KOPT-K1 (cell line): Measurements from ENCODE around the gene SEC14L1.
"Not testable (repeated sequence)": the region's sequence is repeated elsewhere in the genome, so short reads cannot be mapped to it uniquely, and the experiment has no call there.

Source experiments
- H3K27ac ChIP-seq: fragments of 200-600 bp; sonication (generic); 2 replicates; pipeline ENCODE4 v1.5.1; 2016; ENCODE audit warnings: antibody characterized with exemption, mild to moderate bottlenecking, low read depth, low read length; ENCODE audit not compliant: poor library complexity, severe bottlenecking
- H3K36me3 ChIP-seq: fragments of 200-600 bp; sonication (generic); 2 replicates; pipeline ENCODE4 v1.5.1; 2017; ENCODE audit warnings: antibody characterized with exemption, mild to moderate bottlenecking, low read length, moderate library complexity; ENCODE audit not compliant: insufficient read depth
- H3K9me3 ChIP-seq: fragments of 200-600 bp; sonication (generic); 2 replicates; pipeline ENCODE4 v1.5.1; 2017; ENCODE audit warnings: antibody characterized with exemption, low read length, mild to moderate bottlenecking; ENCODE audit not compliant: insufficient read depth, poor library complexity, severe bottlenecking

The SEC14L1 gene

DNA sequence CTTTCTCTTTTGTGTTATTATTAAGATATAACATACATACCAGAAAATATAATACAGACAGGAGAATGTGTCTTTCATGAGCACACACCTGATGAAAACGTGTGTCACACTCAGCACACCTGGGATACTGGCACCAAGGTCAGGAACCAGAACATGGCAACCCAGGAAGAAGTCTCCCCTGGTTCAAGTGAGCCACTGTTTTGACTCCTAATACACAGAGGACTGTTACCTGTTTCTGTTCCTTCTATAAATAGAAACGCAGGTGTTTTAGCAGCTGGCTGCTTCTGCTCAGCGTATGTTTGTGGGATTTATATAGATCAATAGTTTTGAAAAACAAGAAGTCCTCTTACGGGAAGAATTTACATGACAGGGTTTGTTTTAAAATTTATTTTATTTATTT, 3.5 kb downstream of the SEC14L1 start:
- Histone ChIP-seq H3K36me3 (peaks cover 56% of the 10 kb centered on the region), H3K9me3 (no peaks in the 10 kb centered on the region), H3K27ac (no peak overlapping the region)

DNA sequence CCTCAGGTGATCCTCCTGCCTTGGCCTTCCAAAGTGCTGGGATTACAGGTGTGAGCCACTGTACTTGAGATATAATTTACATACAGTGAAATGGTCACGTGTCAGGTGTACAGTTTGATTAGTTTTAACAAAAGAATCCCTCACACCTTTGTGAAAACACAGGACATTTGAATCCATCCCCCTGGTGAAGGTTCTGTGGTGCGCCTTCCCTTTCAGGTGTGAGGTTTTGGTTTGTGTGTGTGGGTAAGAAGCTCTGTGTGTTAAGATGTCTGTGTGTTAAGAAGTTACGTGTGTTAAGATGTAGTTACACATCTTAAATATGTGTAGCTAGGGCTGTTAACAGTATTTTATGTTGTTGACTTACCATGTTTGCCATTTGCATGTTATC, 4.4 kb downstream of the SEC14L1 start:
- H3K27ac ChIP-seq, result no peak overlapping the region
- H3K9me3 ChIP-seq, result no peaks in the 10 kb centered on the region
- peaks cover 62% of the 10 kb centered on the region for H3K36me3 ChIP-seq

DNA sequence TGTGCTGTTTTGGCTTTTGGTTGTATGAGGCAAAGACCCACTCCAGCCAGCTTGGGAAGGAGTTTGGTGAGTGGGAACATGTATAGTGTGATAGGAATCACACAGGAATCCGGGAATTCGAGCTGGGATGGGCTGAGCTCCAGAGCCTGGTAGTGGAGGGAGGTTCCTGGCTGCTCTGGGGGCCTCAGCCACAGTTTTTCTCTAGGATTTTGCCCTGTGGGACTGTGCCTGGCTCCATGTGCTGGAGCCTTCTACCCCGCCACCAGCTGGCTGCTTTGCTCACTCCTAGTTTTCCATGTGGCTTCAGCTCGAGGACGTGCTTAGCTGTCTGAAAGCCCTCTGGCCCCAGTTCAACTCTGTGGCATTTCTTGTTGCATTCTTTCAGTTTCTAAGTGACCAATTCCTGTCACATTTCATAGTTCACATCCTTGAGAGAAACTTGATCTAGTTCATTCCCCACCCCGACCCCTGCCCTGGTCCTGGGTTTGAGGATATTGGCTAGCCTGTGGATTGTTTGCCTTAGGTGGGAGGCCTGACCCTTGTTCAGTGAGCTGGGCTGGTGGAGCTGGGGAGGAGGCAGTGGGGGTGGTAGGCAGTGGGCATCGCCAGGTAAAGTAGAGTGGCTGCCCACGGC, 5.0 kb downstream of the SEC14L1 start:
- Histone ChIP-seq H3K9me3 (no peaks in the 10 kb centered on the region), H3K36me3 (peaks cover 68% of the 10 kb centered on the region), H3K27ac (no peak overlapping the region)

DNA sequence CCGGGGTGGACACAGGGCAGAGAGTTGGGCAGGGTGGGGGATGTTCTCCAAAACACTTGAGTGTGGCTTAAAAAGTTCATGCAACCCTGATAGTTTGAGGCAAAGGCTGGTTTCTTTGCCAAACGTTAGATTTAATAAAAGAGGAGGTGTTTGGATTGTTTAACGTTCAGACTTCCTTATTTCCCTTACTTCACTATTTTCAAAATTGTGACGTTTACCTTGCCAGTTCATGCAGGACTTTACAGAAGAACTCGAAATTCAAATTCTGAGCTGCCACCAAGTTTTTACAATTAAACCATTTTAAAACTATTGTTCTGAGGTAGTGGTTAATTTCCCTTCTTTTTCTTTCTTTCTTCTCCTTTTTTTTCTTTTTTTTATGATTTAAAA, 5.5 kb downstream of the SEC14L1 start:
- H3K27ac ChIP-seq, result no peak overlapping the region

DNA sequence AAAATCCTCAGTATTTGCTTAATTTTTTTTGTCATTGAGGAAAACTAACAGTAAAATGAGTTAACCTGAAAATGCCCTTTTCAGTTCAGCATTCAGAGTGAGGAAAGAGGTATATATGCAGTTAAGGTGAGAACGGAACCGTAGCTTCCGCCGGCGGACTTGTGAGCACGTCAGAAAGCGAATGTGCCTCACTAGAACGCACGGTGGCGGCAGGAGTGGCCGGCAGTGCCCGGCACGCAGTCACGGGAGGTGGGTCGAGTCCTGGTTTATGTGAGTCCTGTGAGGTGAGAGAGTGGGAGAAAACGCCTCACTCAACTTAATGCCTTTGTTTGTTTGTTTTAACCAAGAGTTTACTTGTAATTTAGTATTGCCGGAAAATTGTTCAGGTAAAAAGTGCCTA, 6.1 kb downstream of the SEC14L1 start:
- Histone ChIP-seq H3K36me3 (peaks cover 74% of the 10 kb centered on the region), H3K27ac (no peak overlapping the region), H3K9me3 (no peaks in the 10 kb centered on the region)

More for the DNA sequence above, 5.5 kb downstream of the SEC14L1 start:
- H3K36me3 ChIP-seq, result peaks cover 73% of the 10 kb centered on the region
- no peaks in the 10 kb centered on the region for H3K9me3 ChIP-seq

DNA sequence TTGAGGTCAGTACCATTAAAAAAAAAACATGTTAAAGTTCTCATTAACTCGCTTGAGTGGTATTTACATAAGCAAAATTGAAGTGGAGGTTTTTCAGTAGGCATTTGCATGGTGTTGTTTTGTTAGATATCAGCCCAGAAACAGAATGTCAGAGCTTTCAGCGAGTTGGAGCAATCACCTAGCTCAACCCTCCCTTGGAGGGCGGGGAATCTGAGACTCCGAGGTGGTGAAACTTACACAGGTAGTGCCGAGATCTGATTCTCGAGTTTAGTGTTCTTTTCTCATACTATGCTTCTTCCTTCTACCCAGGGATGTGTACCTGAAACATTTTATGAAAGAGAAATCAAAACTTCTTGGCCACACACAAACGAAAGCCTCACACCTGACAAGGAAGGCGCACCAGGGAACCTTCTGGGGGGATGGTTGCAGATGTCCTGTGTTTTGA, 6.6 kb downstream of the SEC14L1 start:
- peaks cover 74% of the 10 kb centered on the region for H3K36me3 ChIP-seq

DNA sequence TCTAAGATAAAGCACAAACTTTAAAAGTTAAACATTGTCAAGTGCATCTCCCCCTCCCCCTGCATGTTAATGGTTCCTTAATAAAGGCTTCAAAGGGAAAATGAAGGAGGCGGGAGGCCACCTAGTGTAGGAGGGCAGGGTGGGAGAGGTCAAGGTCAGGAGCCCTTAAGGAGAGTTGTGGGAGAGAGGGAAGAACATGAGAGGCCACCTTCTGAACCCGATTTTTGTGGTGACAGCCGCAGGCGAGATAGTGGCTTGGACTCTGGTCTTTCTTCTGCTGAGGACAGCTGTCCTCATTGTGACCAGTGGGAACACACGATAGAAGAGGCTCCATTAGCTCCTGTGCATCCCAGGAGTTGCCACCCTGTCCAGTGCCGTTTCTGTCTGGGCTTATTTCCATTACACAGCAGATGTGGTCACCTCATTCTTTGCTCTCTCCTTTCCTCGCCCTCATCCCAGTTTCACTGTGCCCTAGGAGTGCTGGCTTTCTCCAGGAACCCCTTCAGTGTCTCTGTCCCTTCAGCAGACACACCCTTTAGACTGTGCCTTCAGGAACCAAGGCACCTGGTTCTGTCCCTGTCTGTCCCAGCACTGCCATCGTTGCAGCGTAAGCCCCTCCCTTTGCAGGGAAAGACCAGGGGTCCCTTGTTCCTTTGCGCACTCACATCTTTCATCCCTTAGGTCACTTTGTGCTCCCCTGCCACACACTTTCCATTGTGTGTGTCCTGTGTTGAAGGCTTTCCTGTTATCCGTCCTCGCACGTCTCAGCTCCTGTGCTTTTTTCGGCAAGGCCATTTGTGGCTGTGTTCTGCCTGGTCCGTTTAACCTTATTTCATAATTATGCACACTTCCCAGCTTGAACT, 7.5 kb downstream of the SEC14L1 start:
- Histone ChIP-seq H3K9me3 (no peaks in the 10 kb centered on the region), H3K36me3 (peaks cover 71% of the 10 kb centered on the region), H3K27ac (no peak overlapping the region)

More for the DNA sequence above, 6.6 kb downstream of the SEC14L1 start:
- Histone ChIP-seq H3K9me3 (no peaks in the 10 kb centered on the region), H3K27ac (no peak overlapping the region)

DNA sequence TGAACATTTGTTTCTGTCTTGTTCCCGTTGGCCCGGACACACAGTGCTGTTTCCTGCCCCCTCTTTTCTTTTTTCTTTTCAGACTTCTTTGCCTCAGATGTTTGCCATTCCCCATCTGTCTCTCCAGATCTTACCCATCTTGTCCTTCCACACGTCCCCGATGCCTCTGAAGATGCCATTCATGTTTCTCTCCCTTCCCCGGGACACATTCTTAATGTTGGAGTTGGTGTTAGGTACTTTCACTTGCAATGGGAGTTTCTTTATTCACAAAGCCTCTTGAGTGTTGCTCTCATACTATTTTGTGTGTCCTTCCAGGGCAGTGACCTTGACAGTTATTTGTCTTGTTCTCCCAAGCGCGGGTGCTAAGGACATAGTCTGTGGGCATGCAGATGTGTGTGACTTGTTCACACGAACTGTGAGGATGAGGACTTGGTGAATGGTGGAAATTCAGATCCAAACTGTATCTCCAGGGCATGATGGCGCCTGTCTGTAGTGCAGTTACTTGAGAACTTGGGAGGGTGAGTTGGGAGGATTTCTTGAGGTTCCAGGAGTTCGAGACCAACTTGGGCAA, 8.3 kb downstream of the SEC14L1 start:
- H3K9me3 ChIP-seq, result no peaks in the 10 kb centered on the region
- no peak overlapping the region for H3K27ac ChIP-seq
- peaks cover 64% of the 10 kb centered on the region for H3K36me3 ChIP-seq

DNA sequence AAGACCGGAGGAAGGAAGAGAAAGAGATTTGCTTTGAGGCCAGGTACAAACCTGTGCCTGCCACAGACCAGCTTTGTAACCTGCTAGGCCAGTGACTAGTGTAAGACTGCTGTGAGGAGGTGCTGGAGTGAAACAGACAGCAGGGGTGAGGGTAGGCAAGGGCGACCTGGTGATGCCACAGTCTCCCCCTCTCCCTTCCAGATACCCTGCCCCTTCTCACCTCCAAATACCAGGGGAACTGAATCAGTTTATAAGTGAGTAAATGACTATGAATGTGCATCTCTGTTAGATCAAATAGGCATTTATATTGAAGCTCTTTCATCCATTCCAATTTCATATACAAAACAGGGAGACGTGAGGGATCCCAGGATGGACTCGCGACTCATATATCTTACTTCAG, 9.4 kb downstream of the SEC14L1 start:
- H3K36me3 ChIP-seq, result peaks cover 57% of the 10 kb centered on the region
- no peak overlapping the region for H3K27ac ChIP-seq
- H3K9me3 ChIP-seq, result no peaks in the 10 kb centered on the region

DNA sequence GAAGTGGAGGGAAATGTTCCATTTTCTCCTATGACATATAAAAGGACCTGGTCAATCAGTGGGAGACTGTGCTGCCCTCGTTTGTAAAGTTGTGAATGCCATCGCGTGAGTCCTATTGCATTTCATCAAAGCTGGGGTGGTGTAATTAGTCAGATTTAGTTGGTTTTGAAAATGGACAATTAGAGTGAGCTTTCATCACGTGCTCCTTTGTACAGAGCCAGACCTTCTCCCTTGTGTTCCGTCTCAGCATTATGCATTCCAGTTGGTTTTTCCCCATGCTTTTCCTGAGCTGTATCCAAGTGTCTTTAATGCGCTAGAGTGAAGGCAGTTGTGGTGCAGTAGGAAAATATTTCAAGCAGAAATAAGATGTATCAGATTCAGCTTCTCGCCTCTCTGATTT, 10.4 kb downstream of the SEC14L1 start:
- peaks cover 47% of the 10 kb centered on the region for H3K36me3 ChIP-seq

DNA sequence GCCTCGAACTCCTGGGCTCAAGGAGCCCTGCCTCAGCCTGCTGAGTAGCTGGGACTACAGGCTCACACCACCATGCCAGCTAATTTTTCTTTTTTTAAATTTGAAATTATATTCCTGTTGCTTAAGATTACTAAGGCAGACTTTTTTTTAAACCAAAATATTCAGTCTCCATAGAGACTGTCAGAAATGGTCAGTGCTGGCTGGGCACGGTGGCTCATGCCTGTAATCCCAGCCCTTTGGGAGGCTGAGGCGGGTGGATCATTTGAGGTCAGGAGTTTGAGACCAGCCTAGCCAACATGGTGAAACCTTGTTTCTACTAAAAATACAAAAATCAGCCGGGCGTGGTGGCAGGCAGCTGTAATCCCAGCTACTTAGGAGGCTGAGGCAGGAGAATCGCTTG, 11.3 kb downstream of the SEC14L1 start:
- not testable (repeated sequence) for H3K9me3 ChIP-seq, H3K27ac ChIP-seq
- H3K36me3 ChIP-seq, result peaks cover 39% of the 10 kb centered on the region

More for the DNA sequence above, 10.4 kb downstream of the SEC14L1 start:
- Histone ChIP-seq H3K27ac (no peak overlapping the region), H3K9me3 (no peaks in the 10 kb centered on the region)

DNA sequence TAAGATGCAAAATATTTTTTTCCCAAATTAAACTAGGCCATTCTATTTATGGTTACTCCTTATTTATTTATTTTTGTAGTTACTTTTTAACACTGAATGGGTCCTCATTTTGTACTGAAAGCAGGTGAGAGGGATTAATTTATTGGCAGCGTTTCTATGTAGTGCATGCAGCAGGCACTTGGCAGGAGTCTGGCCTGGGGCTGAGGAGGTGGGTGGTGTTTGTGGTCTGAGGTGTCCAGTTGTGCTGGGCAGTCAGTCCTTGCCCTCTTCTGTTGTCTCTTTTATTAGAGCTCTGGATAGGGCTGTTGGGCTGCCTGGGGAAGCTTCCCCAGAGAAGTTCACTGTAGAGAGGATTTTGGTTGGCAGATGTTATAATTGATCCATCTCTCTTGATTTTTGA, 12.7 kb downstream of the SEC14L1 start:
- H3K27ac ChIP-seq, result no peak overlapping the region

DNA sequence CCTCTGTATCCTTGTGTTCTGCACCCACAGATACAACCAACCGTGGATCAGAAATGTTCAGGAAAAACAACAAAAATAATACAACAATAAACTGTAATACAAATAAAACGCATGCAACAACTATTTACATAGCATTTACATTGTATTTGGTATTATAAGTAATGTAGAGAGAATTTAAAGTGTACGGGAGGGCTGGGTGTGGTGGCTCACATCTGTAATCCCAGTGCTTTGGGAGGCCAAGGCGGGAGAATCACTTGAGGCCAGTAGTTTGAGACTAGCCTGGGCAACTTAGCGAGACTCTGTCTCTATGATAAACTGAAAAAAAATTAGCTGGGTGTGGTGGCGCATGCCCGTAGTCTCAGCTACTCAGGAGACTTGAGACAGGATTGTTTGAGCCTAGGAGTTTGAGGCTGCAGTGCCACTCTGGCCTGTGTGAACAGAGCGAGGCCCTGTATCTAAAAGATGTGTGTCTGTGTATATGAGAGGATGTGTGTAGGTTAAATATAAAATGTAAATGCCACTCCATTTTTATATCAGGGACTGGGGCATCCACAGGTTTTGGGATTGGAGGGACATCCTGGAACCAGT, 13.3 kb downstream of the SEC14L1 start:
- H3K36me3 ChIP-seq, result peaks cover 19% of the 10 kb centered on the region; the same call in 1 of the 2 replicates
- no peak overlapping the region for H3K27ac ChIP-seq
- H3K9me3 ChIP-seq, result no peaks in the 10 kb centered on the region

More for the DNA sequence above, 12.7 kb downstream of the SEC14L1 start:
- no peaks in the 10 kb centered on the region for H3K9me3 ChIP-seq
- peaks cover 25% of the 10 kb centered on the region; the same call in 1 of the 2 replicates for H3K36me3 ChIP-seq

DNA sequence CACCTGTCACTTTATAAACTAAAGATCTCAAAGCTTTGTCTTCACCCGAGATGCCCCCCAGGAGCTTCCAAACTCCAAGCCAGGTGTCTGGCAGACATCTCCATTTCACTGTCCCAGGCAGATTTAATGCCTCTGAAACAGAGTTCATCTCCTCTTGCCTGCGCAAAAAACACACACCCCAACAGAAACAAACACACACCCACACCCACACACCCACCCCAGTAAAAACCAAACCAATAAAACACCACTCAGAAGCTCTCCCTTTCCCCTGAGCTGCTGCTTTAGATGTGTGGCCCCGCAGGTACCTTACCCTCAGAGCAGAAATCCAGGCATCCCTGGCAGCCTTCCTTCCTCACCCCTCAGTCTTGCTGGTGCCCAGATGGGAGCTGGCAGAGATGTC, 14.4 kb downstream of the SEC14L1 start:
- Histone ChIP-seq H3K36me3 (peaks cover 13% of the 10 kb centered on the region; the same call in 1 of the 2 replicates), H3K27ac (no peak overlapping the region), H3K9me3 (no peaks in the 10 kb centered on the region)

DNA sequence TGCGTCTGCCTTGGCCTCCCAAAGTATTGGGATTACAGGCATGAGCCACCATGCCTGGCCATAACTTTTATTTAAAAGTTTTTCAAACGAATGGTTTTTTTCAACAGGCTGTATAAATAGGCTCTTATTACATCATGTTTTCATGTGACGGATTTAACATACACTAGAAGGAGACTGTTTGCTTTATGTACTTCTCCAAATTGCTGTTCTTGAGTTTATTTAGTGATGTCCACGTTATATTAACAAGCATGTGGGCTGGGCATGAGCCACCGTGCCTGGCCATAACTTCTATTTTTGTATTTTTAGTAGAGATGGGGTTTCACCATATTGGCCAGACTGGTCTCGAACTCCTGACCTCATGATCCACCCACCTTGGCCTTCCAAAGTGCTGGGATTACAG, 17.0 kb downstream of the SEC14L1 start:
- H3K36me3 ChIP-seq, H3K27ac ChIP-seq, H3K9me3 ChIP-seq: not testable (repeated sequence)
